ENCODE results near the gene NSUN3.
A peak's percentile ranks its signal among the peaks of the same experiment; 100 is the strongest.

NSUN3 gene

DNA sequence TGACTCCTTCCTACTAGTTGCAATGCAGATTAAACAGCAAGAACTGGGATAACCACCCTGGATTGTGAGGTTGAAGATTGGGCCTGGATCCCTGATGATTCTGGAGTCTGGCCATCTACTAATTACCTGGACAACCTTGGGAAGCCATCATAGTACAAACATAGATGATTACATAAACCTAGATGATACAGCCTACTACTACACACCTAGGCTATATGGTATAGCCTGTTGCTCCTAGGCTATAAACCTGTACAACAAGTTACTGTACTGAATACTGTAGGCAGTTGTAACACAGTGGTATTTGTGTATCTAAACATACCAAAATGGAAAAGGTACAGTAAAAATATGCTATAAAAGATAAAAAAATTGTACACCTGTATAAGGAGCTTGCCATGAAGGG is 48.0 kb downstream of the NSUN3 start (continued):
- TF ChIP-seq, protein P1, sequence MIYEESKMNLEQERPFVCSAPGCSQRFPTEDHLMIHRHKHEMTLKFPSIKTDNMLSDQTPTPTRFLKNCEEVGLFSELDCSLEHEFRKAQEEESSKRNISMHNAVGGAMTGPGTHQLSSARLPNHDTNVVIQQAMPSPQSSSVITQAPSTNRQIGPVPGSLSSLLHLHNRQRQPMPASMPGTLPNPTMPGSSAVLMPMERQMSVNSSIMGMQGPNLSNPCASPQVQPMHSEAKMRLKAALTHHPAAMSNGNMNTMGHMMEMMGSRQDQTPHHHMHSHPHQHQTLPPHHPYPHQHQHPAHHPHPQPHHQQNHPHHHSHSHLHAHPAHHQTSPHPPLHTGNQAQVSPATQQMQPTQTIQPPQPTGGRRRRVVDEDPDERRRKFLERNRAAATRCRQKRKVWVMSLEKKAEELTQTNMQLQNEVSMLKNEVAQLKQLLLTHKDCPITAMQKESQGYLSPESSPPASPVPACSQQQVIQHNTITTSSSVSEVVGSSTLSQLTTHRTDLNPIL (CRISPR knock-in tag; IDR thresholded peaks at IDR 0.05; ENCODE audit: low read depth): no peak
- no peak for TF ChIP-seq ISL1 (CRISPR knock-in tag; IDR thresholded peaks at IDR 0.05)
- no peak for TF ChIP-seq ZNF565 (CRISPR knock-in tag; conservative IDR thresholded peaks at IDR 0.05; ENCODE audit: low read depth)

DNA sequence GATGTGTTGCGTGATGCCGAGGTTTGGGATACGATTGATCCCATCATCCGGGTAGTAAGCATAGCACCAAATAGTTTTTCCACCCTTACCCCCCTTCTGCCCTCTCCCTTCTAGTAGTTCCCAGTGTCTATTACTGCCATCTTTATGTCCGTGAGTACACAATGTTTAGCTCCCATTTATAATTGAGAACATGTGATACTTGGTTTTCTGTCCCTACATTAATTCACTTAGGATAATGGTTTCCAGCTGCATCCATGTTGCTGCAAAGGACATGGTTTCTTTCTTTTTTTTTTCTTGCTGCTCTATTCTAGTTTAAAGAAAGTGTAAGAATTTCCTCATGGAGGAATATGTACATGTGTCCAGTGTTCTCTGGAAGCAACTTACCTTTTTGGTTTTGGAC is 51.8 kb downstream of the NSUN3 start:
- TF ChIP-seq ZC3H10 (CRISPR knock-in tag; IDR thresholded peaks at IDR 0.05) (no peak), ZNF8 (CRISPR knock-in tag; IDR thresholded peaks at IDR 0.05) (no peak), SNAI2 (CRISPR knock-in tag; IDR thresholded peaks at IDR 0.05) (0 out of 2 replicates have a peak, but pooled peaks have one; percentile 25), ZNF70 (CRISPR knock-in tag; IDR thresholded peaks at IDR 0.05) (no peak), ARNTL (CRISPR knock-in tag; IDR thresholded peaks at IDR 0.05; ENCODE audit: borderline replicate concordance, low read depth) (no peak), ZFP30 (CRISPR knock-in tag; IDR thresholded peaks at IDR 0.05) (no peak), PPARA (CRISPR knock-in tag; IDR thresholded peaks at IDR 0.05; ENCODE audit: borderline replicate concordance) (no peak), CSDC2 (CRISPR knock-in tag; IDR thresholded peaks at IDR 0.05) (no peak), ESRRG (CRISPR knock-in tag; IDR thresholded peaks at IDR 0.05) (no peak), ZNF565 (CRISPR knock-in tag; conservative IDR thresholded peaks at IDR 0.05; ENCODE audit: low read depth) (no peak), GLIS3 (CRISPR knock-in tag; IDR thresholded peaks at IDR 0.05) (no peak), ISL1 (CRISPR knock-in tag; IDR thresholded peaks at IDR 0.05) (no peak), OSR1 (CRISPR knock-in tag; IDR thresholded peaks at IDR 0.05) (no peak), BACH2 (CRISPR knock-in tag; IDR thresholded peaks at IDR 0.05; ENCODE audit: borderline replicate concordance) (no peak), RARB (CRISPR knock-in tag; IDR thresholded peaks at IDR 0.05) (no peak), TCF4 (CRISPR knock-in tag; IDR thresholded peaks at IDR 0.05; ENCODE audit: borderline replicate concordance) (peak; percentile 96), TOX (CRISPR knock-in tag; IDR thresholded peaks at IDR 0.05; ENCODE audit: borderline replicate concordance) (no peak), ZFP3 (CRISPR knock-in tag; IDR thresholded peaks at IDR 0.05) (no peak)
- TF ChIP-seq, protein P2, sequence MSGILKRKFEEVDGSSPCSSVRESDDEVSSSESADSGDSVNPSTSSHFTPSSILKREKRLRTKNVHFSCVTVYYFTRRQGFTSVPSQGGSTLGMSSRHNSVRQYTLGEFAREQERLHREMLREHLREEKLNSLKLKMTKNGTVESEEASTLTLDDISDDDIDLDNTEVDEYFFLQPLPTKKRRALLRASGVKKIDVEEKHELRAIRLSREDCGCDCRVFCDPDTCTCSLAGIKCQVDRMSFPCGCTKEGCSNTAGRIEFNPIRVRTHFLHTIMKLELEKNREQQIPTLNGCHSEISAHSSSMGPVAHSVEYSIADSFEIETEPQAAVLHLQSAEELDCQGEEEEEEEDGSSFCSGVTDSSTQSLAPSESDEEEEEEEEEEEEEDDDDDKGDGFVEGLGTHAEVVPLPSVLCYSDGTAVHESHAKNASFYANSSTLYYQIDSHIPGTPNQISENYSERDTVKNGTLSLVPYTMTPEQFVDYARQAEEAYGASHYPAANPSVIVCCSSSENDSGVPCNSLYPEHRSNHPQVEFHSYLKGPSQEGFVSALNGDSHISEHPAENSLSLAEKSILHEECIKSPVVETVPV (CRISPR knock-in tag; IDR thresholded peaks at IDR 0.05): no peak
- TF ChIP-seq, protein P3, sequence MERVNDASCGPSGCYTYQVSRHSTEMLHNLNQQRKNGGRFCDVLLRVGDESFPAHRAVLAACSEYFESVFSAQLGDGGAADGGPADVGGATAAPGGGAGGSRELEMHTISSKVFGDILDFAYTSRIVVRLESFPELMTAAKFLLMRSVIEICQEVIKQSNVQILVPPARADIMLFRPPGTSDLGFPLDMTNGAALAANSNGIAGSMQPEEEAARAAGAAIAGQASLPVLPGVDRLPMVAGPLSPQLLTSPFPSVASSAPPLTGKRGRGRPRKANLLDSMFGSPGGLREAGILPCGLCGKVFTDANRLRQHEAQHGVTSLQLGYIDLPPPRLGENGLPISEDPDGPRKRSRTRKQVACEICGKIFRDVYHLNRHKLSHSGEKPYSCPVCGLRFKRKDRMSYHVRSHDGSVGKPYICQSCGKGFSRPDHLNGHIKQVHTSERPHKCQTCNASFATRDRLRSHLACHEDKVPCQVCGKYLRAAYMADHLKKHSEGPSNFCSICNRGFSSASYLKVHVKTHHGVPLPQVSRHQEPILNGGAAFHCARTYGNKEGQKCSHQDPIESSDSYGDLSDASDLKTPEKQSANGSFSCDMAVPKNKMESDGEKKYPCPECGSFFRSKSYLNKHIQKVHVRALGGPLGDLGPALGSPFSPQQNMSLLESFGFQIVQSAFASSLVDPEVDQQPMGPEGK (CRISPR knock-in tag; IDR thresholded peaks at IDR 0.05; ENCODE audit: borderline replicate concordance): no peak
- TF ChIP-seq, protein P1 (CRISPR knock-in tag; IDR thresholded peaks at IDR 0.05; ENCODE audit: low read depth): no peak
- TF ChIP-seq, protein P4, sequence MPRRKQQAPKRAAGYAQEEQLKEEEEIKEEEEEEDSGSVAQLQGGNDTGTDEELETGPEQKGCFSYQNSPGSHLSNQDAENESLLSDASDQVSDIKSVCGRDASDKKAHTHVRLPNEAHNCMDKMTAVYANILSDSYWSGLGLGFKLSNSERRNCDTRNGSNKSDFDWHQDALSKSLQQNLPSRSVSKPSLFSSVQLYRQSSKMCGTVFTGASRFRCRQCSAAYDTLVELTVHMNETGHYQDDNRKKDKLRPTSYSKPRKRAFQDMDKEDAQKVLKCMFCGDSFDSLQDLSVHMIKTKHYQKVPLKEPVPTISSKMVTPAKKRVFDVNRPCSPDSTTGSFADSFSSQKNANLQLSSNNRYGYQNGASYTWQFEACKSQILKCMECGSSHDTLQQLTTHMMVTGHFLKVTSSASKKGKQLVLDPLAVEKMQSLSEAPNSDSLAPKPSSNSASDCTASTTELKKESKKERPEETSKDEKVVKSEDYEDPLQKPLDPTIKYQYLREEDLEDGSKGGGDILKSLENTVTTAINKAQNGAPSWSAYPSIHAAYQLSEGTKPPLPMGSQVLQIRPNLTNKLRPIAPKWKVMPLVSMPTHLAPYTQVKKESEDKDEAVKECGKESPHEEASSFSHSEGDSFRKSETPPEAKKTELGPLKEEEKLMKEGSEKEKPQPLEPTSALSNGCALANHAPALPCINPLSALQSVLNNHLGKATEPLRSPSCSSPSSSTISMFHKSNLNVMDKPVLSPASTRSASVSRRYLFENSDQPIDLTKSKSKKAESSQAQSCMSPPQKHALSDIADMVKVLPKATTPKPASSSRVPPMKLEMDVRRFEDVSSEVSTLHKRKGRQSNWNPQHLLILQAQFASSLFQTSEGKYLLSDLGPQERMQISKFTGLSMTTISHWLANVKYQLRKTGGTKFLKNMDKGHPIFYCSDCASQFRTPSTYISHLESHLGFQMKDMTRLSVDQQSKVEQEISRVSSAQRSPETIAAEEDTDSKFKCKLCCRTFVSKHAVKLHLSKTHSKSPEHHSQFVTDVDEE (CRISPR knock-in tag; IDR thresholded peaks at IDR 0.05): peak; percentile 86
- TF ChIP-seq, protein P5, sequence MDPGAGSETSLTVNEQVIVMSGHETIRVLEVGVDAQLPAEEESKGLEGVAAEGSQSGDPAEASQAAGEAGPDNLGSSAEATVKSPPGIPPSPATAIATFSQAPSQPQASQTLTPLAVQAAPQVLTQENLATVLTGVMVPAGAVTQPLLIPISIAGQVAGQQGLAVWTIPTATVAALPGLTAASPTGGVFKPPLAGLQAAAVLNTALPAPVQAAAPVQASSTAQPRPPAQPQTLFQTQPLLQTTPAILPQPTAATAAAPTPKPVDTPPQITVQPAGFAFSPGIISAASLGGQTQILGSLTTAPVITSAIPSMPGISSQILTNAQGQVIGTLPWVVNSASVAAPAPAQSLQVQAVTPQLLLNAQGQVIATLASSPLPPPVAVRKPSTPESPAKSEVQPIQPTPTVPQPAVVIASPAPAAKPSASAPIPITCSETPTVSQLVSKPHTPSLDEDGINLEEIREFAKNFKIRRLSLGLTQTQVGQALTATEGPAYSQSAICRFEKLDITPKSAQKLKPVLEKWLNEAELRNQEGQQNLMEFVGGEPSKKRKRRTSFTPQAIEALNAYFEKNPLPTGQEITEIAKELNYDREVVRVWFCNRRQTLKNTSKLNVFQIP (CRISPR knock-in tag; IDR thresholded peaks at IDR 0.05; ENCODE audit: borderline replicate concordance, low read depth): no peak
- peak; percentile 88 for ATAC-seq
